IMR-90 (cell line): ENCODE data around the gene RAB36. TPM values are rescaled to one million over a fixed set of nuclear protein-coding genes. Genes with fewer than 3 reads are reported as not detected.

Experiments used
- ATAC-seq: fragments of 200-7000 bp; cut with Tn5 transposase; 2 replicates; pipeline ENCODE4 v1.9.1; 2020; ENCODE audit warnings: low read depth, mild to moderate bottlenecking, moderate library complexity
- BruUV-seq: library from RNA; stranded (reverse); fragments of 400-500 nt; replicated peaks from 2 replicates; lab custom pipeline; 2021; lab: Mats Ljungman, UMichigan
- CTCF ChIA-PET: fragments of 300-600 bp; formaldehyde crosslinking; extraction: SDS; loops from one replicate; lab custom pipeline; 2021; ENCODE audit warnings: antibody characterized with exemption; lab: Yijun Ruan, JAX
- POLR2A ChIA-PET: fragments of 300-600 bp; sonication (Branson Sonifier 250); formaldehyde crosslinking; loops from one replicate; lab custom pipeline; 2022; ENCODE audit warnings: antibody characterized with exemption; ENCODE audit not compliant: unreplicated experiment; lab: Charles Lee
- DNase-seq: peaks from one replicate; pipeline ENCODE4 v3.0.0; 2013
- H2AFZ ChIP-seq: replicated peaks from 2 replicates; pipeline ENCODE3; 2013; ENCODE audit warnings: low read length, mild to moderate bottlenecking; ENCODE audit not compliant: poor library complexity
- H2AK5ac ChIP-seq: 2 replicates; pipeline ENCODE4 v1.6.1; 2013; ENCODE audit warnings: low read depth, low read length, inconsistent platforms
- H2AK9ac ChIP-seq: replicated peaks from 2 replicates; pipeline ENCODE3; 2013; ENCODE audit warnings: mild to moderate bottlenecking, low read depth, low read length, moderate library complexity; ENCODE audit not compliant: poor library complexity
- H2BK120ac ChIP-seq: 2 replicates; pipeline ENCODE4 v1.6.1; 2013; ENCODE audit warnings: low read depth, low read length, inconsistent platforms
- H2BK15ac ChIP-seq: 3 replicates; pipeline ENCODE4 v1.6.1; 2013; ENCODE audit warnings: low read depth, low read length, inconsistent platforms
- H2BK20ac ChIP-seq: 2 replicates; pipeline ENCODE4 v1.6.1; 2013; ENCODE audit warnings: low read depth, mild to moderate bottlenecking, inconsistent platforms, low read length, moderate library complexity
- H2BK5ac ChIP-seq: 2 replicates; pipeline ENCODE4 v1.6.1; 2013; ENCODE audit warnings: mild to moderate bottlenecking, low read depth, low read length, inconsistent platforms; ENCODE audit not compliant: poor library complexity, severe bottlenecking
- H3K14ac ChIP-seq: replicated peaks from 2 replicates; pipeline ENCODE4 v1.6.1; 2013; ENCODE audit warnings: low read depth, low read length, inconsistent platforms
- H3K18ac ChIP-seq: 2 replicates; pipeline ENCODE4 v1.6.1; 2013; ENCODE audit warnings: low read depth, low read length, control low read depth
- H3K23ac ChIP-seq: 2 replicates; pipeline ENCODE4 v1.6.1; 2013; ENCODE audit warnings: low read depth, low read length, inconsistent platforms
- H3K27ac ChIP-seq: 2 replicates; pipeline ENCODE4 v1.5.1; 2013; ENCODE audit warnings: mild to moderate bottlenecking, control low read depth, low read length; ENCODE audit not compliant: insufficient read depth
- H3K27me3 ChIP-seq: 2 replicates; pipeline ENCODE4 v1.6.1; 2013; ENCODE audit warnings: low read length; ENCODE audit not compliant: control insufficient read depth, insufficient read depth
- H3K36me3 ChIP-seq: 2 replicates; pipeline ENCODE4 v1.6.1; 2013; ENCODE audit warnings: low read length, mixed read lengths; ENCODE audit not compliant: control insufficient read depth, insufficient read depth
- H3K4ac ChIP-seq: 2 replicates; pipeline ENCODE4 v1.6.1; 2013; ENCODE audit warnings: low read depth, low read length, inconsistent platforms
- H3K4me1 ChIP-seq: 2 replicates; pipeline ENCODE4 v1.6.1; 2013; ENCODE audit warnings: low read length, mixed read lengths; ENCODE audit not compliant: control insufficient read depth, insufficient read depth
- H3K4me2 ChIP-seq: 2 replicates; pipeline ENCODE4 v1.6.1; 2013; ENCODE audit warnings: low read depth, mild to moderate bottlenecking, control low read depth, low read length, moderate library complexity
- H3K4me3 ChIP-seq: 2 replicates; pipeline ENCODE4 v1.5.1; 2013; ENCODE audit warnings: low read depth, mild to moderate bottlenecking, control low read depth, low read length, moderate library complexity; ENCODE audit not compliant: insufficient read depth
- H3K56ac ChIP-seq: 2 replicates; pipeline ENCODE4 v1.6.1; 2013; ENCODE audit warnings: low read length, inconsistent platforms; ENCODE audit not compliant: insufficient read depth; ENCODE audit errors: extremely low read depth
- H3K79me1 ChIP-seq, 2 experiments: 2 replicates each; pipeline ENCODE4 v1.6.1; 2013; ENCODE audit warnings: low read length in 2 of 2, inconsistent platforms in 1 of 2, low read depth in 1 of 2
- H3K9ac ChIP-seq: 2 replicates; pipeline ENCODE4 v1.6.1; 2013; ENCODE audit warnings: low read depth, low read length, control low read depth
- H3K9me1 ChIP-seq: 2 replicates; pipeline ENCODE4 v1.6.1; 2013; ENCODE audit warnings: low read length, inconsistent platforms; ENCODE audit not compliant: insufficient read depth
- H3K9me3 ChIP-seq: 2 replicates; pipeline ENCODE4 v1.6.1; 2013; ENCODE audit warnings: low read length; ENCODE audit not compliant: control insufficient read depth, insufficient read depth
- H4K20me1 ChIP-seq: 2 replicates; pipeline ENCODE4 v1.6.1; 2013; ENCODE audit warnings: low read length, inconsistent platforms; ENCODE audit not compliant: insufficient read depth
- H4K5ac ChIP-seq: 2 replicates; pipeline ENCODE4 v1.6.1; 2013; ENCODE audit warnings: mild to moderate bottlenecking, low read depth, low read length, control low read depth
- H4K8ac ChIP-seq, 2 experiments: 2 replicates each; pipeline ENCODE4 v1.6.1; 2013; ENCODE audit warnings: low read depth in 2 of 2, low read length in 2 of 2, control low read depth in 1 of 2, inconsistent platforms in 1 of 2
- H4K91ac ChIP-seq: 2 replicates; pipeline ENCODE4 v1.6.1; 2013; ENCODE audit warnings: low read depth, low read length, inconsistent platforms; ENCODE audit not compliant: insufficient read depth
- CEBPB ChIP-seq: IDR thresholded peaks from 2 replicates; pipeline ENCODE4 v1.6.1; 2012; ENCODE audit warnings: low read depth, low read length, improper control_type of control experiment
- CTCF ChIP-seq: conservative IDR thresholded peaks from 2 replicates; pipeline ENCODE4 v1.5.1; 2012; ENCODE audit warnings: mild to moderate bottlenecking, low read depth, low read length, improper control_type of control experiment
- MAZ ChIP-seq: IDR thresholded peaks from 2 replicates; pipeline ENCODE4 v1.6.1; 2012; ENCODE audit warnings: low read depth, mild to moderate bottlenecking, low read length, improper control_type of control experiment, moderate library complexity, borderline replicate concordance
- NFE2L2 ChIP-seq: fragments of 150-350 bp; IDR thresholded peaks from 2 replicates; pipeline ENCODE4 v1.6.1; 2016; ENCODE audit warnings: low read depth, mild to moderate bottlenecking, low read length
- POLR2A ChIP-seq: IDR thresholded peaks from 2 replicates; pipeline ENCODE4 v1.6.1; 2012; ENCODE audit warnings: mild to moderate bottlenecking, low read depth, low read length
- RAD21 ChIP-seq: IDR thresholded peaks from 2 replicates; pipeline ENCODE4 v1.6.1; 2012; ENCODE audit warnings: low read length, improper control_type of control experiment
- WGBS, 2 experiments: methylation state at CpG; one replicate each; pipeline versions ENCODE4 v1.1.5 to v1.1.7; 2013; ENCODE audit warnings: missing lambda C conversion rate in 2 of 2; ENCODE audit not compliant: insufficient read length in 1 of 2; ENCODE audit errors: extremely low coverage in 2 of 2; 5-methylcytosine and 5-hydroxymethylcytosine counted together
- dilution Hi-C: fragments of 300-500 bp; cut with HindIII; formaldehyde crosslinking; loops from one replicate; pipeline ENCODE4 v1.14.3; 2018; ENCODE audit warnings: low sequenced_read_pairs; ENCODE audit not compliant: unreplicated experiment
- in situ Hi-C: fragments of 300-500 bp; cut with MboI; formaldehyde crosslinking; loops from 3 replicates; pipeline ENCODE4 v1.14.3; 2019; ENCODE audit warnings: low sequenced_read_pairs, inconsistent platforms, mixed read lengths
- intact Hi-C: fragments of 100-400 bp; cut with micrococcal nuclease; formaldehyde crosslinking; loops from 2 replicates; pipeline ENCODE4 v1.10.0; 2022
- polyA plus RNA-seq, 3 experiments: library from polyadenylated mRNA; depleted of rRNA; stranded (reverse); fragments of >200 nt; gene quantifications; 2 replicates each; pipeline ENCODE4 v1.2.3, GENCODE V29; 2012; ENCODE audit warnings: low replicate concordance in 1 of 3
- total RNA-seq: library from RNA; depleted of rRNA; stranded (reverse); fragments of >200 nt; gene quantifications from 2 replicates; pipeline ENCODE4 v1.2.3, GENCODE V29; 2012
- TF ChIP-seq, protein P1 (sequence below): fragments of 150-350 bp; IDR thresholded peaks from 2 replicates; pipeline ENCODE4 v1.6.1; 2017; ENCODE audit warnings: mild to moderate bottlenecking, antibody characterized with exemption, low read length, low read depth

RAB36 gene
- total and polyA plus RNA-seq, 2 of the 4 experiments (the other 2 are of a cell fraction): 3.6 to 4.0 TPM

DNA sequence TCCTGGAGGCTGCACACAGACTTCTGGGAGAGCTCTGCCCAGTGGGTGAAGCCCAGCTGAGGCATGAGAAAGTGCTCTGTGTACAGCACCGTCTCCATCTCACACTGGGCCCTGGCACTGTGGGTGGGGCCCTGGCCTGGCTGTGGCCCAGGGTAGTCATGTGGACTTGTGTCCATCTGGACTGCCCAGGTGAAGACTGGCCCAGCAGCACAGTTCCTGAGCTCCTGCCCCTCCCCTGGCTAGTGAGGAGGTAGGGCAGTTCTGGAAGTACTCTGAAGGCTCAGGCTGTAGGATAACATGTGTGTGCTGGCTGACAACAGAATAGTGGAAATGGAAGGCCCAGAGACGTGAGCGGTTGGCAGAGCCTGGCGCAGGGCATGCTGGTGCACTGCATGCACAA, 38.9 kb upstream of the RAB36 start:
- Histone ChIP-seq H2AK9ac (no peak overlapping the region), H3K18ac (no peak overlapping the region), H4K20me1 (no peaks in the 10 kb centered on the region), H3K14ac (no peak overlapping the region), H3K9me3 (no peaks in the 10 kb centered on the region), H3K27ac (no peak overlapping the region), H3K4me2 (no peak overlapping the region), H4K8ac (no peak overlapping the region), H3K56ac (no peak overlapping the region), H3K27me3 (peaks cover 2% of the 10 kb centered on the region; the same call in 1 of the 2 replicates), H2BK120ac (no peak overlapping the region), H3K4me3 (no peak overlapping the region), H2BK20ac (no peak overlapping the region), H3K9ac (no peak overlapping the region), H2BK5ac (no peak overlapping the region), H4K91ac (no peak overlapping the region), H3K79me1 (no peaks in the 10 kb centered on the region), H3K4ac (no peak overlapping the region), H3K9me1 (no peaks in the 10 kb centered on the region), H3K23ac (no peak overlapping the region), H2AFZ (no peak overlapping the region), H2BK15ac (no peak overlapping the region), H4K5ac (no peak overlapping the region), H3K36me3 (no peaks in the 10 kb centered on the region), H2AK5ac (no peak overlapping the region), H3K4me1 (no peaks in the 10 kb centered on the region)
- DNase-seq (no peak), ATAC-seq (no peak)
- WGBS, 2 experiments: no CpG with 5 or more reads among the region's 4 CpGs
- in situ Hi-C loops: no loop called here
- intact Hi-C loops: no loop called here
- CTCF ChIA-PET: no interaction called here
- dilution Hi-C loops: no loop called here
- BruUV-seq: no TSS peak
- no peak for TF ChIP-seq CTCF
- TF ChIP-seq RAD21: no peak
- TF ChIP-seq POLR2A: no peak
- no peak for TF ChIP-seq CEBPB
- TF ChIP-seq MAZ: no peak
- no peak for TF ChIP-seq NFE2L2
- TF ChIP-seq, protein P1, sequence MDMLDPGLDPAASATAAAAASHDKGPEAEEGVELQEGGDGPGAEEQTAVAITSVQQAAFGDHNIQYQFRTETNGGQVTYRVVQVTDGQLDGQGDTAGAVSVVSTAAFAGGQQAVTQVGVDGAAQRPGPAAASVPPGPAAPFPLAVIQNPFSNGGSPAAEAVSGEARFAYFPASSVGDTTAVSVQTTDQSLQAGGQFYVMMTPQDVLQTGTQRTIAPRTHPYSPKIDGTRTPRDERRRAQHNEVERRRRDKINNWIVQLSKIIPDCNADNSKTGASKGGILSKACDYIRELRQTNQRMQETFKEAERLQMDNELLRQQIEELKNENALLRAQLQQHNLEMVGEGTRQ: no peak
- POLR2A ChIA-PET: no interaction called here
